NB4 (cell line): ENCODE measurements around the gene AP3B1.

ENCODE experiments used
- MYC ChIP-seq: IDR thresholded peaks from 2 replicates; pipeline ENCODE4 v1.6.1; 2011; ENCODE audit warnings: low read depth, low read length
- POLR2A ChIP-seq: IDR thresholded peaks from 2 replicates; pipeline ENCODE4 v1.6.1; 2011; ENCODE audit warnings: mild to moderate bottlenecking; ENCODE audit not compliant: insufficient read length; ENCODE audit errors: extremely low read depth
- TF ChIP-seq, protein P1 (sequence below): IDR thresholded peaks from one replicate; pipeline ENCODE4 v1.5.1; 2012; ENCODE audit warnings: low read depth, low read length
- TF ChIP-seq, protein P2 (sequence below): IDR thresholded peaks from 2 replicates; pipeline ENCODE4 v1.6.1; 2011; ENCODE audit warnings: low read depth, low read length

DNA sequence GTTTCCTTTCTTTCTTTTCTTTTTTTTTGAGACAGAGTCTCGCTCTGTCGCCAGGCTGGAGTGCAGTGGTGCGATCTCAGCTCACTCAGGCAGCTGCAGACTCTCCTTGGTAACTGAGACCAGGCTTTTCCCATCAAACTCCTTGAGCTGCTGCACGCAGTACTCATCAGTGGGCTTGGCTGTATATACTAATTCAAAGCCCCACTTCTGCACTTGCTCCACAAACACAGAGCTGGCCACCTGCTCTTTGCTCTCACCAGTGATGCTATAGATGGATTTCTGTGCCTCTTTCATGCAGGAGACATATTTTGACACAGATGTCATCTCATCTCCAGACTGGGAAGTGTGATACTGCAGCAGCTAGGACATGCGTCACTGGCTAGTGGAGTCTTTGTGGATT is 252.7 kb downstream of the AP3B1 start:
- TF ChIP-seq, protein P1, sequence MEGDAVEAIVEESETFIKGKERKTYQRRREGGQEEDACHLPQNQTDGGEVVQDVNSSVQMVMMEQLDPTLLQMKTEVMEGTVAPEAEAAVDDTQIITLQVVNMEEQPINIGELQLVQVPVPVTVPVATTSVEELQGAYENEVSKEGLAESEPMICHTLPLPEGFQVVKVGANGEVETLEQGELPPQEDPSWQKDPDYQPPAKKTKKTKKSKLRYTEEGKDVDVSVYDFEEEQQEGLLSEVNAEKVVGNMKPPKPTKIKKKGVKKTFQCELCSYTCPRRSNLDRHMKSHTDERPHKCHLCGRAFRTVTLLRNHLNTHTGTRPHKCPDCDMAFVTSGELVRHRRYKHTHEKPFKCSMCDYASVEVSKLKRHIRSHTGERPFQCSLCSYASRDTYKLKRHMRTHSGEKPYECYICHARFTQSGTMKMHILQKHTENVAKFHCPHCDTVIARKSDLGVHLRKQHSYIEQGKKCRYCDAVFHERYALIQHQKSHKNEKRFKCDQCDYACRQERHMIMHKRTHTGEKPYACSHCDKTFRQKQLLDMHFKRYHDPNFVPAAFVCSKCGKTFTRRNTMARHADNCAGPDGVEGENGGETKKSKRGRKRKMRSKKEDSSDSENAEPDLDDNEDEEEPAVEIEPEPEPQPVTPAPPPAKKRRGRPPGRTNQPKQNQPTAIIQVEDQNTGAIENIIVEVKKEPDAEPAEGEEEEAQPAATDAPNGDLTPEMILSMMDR = no peak
- TF ChIP-seq POLR2A (no peak), MYC (no peak)
- TF ChIP-seq, protein P2, sequence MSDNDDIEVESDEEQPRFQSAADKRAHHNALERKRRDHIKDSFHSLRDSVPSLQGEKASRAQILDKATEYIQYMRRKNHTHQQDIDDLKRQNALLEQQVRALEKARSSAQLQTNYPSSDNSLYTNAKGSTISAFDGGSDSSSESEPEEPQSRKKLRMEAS = no peak
